ENCODE measurements around the gene KIAA0825. TPM values are rescaled to one million over a fixed set of nuclear protein-coding genes. Genes with fewer than 3 reads are reported as not detected.

The KIAA0825 gene
- total RNA-seq, 1 donor from 2014 or later, result 5.2 TPM

DNA sequence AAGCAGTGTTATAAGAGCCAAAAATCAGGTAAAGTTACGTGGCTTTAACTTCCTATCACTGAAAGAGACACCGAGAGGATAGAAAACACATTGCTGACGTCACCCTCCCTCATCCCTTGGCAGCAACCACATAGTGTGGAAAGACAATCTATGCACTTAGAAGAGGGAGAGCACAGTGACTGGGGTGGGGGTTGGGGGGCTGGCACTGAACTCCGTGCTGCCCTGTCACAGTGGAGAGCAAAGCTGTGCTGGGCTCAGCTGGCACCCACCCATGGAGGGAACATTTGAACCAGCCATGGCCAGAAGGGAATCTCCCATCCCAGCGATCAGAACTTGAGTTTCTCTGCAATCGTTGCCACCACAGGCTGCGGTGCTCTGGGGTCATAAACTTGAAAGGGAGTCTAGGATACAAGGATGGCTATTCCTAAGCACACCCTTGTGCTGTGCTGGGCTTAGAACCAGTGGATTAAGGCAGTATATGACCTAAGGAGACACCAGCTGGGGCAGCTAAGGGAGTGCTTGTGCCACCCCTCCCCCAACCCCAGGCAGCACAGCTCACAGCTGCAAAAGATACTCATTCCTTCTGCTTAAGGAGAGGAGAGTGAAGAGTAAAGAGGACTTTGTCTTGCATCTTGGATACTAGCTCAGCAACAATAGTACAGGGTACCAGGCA lies 73.4 kb downstream of the KIAA0825 start:
- H3K9ac ChIP-seq (ENCODE audit: low read depth in 1 of 3, low read length in 3 of 3), result no peak overlapping the region
- peaks cover 0 to 2% (median 0%) of the 10 kb centered on the region in 3 donors for H3K4me1 ChIP-seq (ENCODE audit: control insufficient read depth in 3 of 3, insufficient read depth in 3 of 3, low read length in 3 of 3)
- no peak overlapping the region for H3K4me3 ChIP-seq (ENCODE audit: low read length in 3 of 3)
- no peaks in the 10 kb centered on the region for H3K36me3 ChIP-seq (ENCODE audit: control insufficient read depth in 3 of 3, insufficient read depth in 3 of 3, low read length in 3 of 3)
- H3K9me3 ChIP-seq (ENCODE audit: control insufficient read depth in 3 of 3, low read length in 3 of 3), result no peaks in the 10 kb centered on the region
- no peaks in the 10 kb centered on the region for H3K27me3 ChIP-seq (ENCODE audit: control insufficient read depth in 3 of 3, insufficient read depth in 3 of 3, low read length in 3 of 3)
- no peak overlapping the region for H3K27ac ChIP-seq (ENCODE audit: low read depth, low read length)

- Histone ChIP-seq H3K4me1 (ENCODE audit: control insufficient read depth in 3 of 3, insufficient read depth in 3 of 3, low read length in 3 of 3) (peaks cover 0 to 2% (median 0%) of the 10 kb centered on the region in 3 donors), H3K9ac (ENCODE audit: low read depth in 1 of 3, low read length in 3 of 3) (no peak overlapping the region), H3K4me3 (ENCODE audit: low read length in 3 of 3) (no peak overlapping the region), H3K27me3 (ENCODE audit: control insufficient read depth in 3 of 3, insufficient read depth in 3 of 3, low read length in 3 of 3) (no peaks in the 10 kb centered on the region), H3K36me3 (ENCODE audit: control insufficient read depth in 3 of 3, insufficient read depth in 3 of 3, low read length in 3 of 3) (no peaks in the 10 kb centered on the region), H3K9me3 (ENCODE audit: control insufficient read depth in 3 of 3, low read length in 3 of 3) (no peaks in the 10 kb centered on the region), H3K27ac (ENCODE audit: low read depth, low read length) (no peak overlapping the region)
These were observed 74.3 kb downstream of the KIAA0825 start for GRCh38 chr5:94544031-94544650.

DNA sequence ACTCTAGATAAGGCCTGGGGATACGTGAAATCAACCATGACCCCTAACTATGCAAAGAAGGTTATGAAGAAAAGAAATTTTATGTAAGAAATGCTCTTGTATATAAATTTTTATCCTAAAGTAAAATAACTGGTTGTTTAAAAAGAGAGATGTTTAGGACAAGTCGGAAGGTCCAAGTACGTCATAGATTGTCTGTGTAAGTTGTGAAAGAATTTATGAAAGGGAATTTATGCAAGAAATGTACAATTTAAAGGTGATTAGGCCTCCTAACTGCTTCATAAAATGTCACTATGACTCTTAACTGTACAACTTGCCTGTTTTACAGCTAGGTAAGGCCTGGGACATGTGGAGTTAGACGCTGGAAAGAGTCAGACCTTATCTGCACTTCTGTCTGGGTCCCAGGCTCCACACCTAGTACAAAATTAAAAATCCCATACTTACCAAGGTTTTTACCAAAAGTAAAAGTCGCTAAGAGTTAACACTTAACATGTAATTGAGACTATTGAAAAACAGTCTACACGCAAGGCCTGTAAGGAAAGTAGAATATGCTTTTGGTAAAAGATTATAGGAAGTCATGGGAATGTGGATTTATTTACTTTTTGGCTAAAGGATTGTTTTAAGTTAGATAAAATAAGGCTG lies 77.4 kb downstream of the KIAA0825 start:
- no peak overlapping the region for H3K9ac ChIP-seq (ENCODE audit: low read depth in 1 of 3, low read length in 3 of 3)
- no peak overlapping the region for H3K4me3 ChIP-seq (ENCODE audit: low read length in 3 of 3)
- peaks cover 0 to 2% (median 0%) of the 10 kb centered on the region in 3 donors for H3K4me1 ChIP-seq (ENCODE audit: control insufficient read depth in 3 of 3, insufficient read depth in 3 of 3, low read length in 3 of 3)
- H3K27me3 ChIP-seq (ENCODE audit: control insufficient read depth in 3 of 3, insufficient read depth in 3 of 3, low read length in 3 of 3), result no peaks in the 10 kb centered on the region
- no peaks in the 10 kb centered on the region for H3K36me3 ChIP-seq (ENCODE audit: control insufficient read depth in 3 of 3, insufficient read depth in 3 of 3, low read length in 3 of 3)
- H3K27ac ChIP-seq (ENCODE audit: low read depth, low read length), result no peak overlapping the region
- no peaks in the 10 kb centered on the region for H3K9me3 ChIP-seq (ENCODE audit: control insufficient read depth in 3 of 3, low read length in 3 of 3)

- no peaks in the 10 kb centered on the region for H3K9me3 ChIP-seq (ENCODE audit: control insufficient read depth in 3 of 3, low read length in 3 of 3)
- H3K36me3 ChIP-seq (ENCODE audit: control insufficient read depth in 3 of 3, insufficient read depth in 3 of 3, low read length in 3 of 3), result no peaks in the 10 kb centered on the region
- H3K27ac ChIP-seq (ENCODE audit: low read depth, low read length), result no peak overlapping the region
- no peak overlapping the region for H3K4me3 ChIP-seq (ENCODE audit: low read length in 3 of 3)
- no peaks in the 10 kb centered on the region for H3K4me1 ChIP-seq (ENCODE audit: control insufficient read depth in 3 of 3, insufficient read depth in 3 of 3, low read length in 3 of 3)
- no peaks in the 10 kb centered on the region for H3K27me3 ChIP-seq (ENCODE audit: control insufficient read depth in 3 of 3, insufficient read depth in 3 of 3, low read length in 3 of 3)
- H3K9ac ChIP-seq (ENCODE audit: low read depth in 1 of 3, low read length in 3 of 3), result no peak overlapping the region
These were observed 80.1 kb downstream of the KIAA0825 start for GRCh38 chr5:94538260-94538659.

- H3K27ac ChIP-seq (ENCODE audit: low read depth, low read length), result no peak overlapping the region
- H3K9ac ChIP-seq (ENCODE audit: low read depth in 1 of 3, low read length in 3 of 3), result no peak overlapping the region
- no peaks in the 10 kb centered on the region for H3K36me3 ChIP-seq (ENCODE audit: control insufficient read depth in 3 of 3, insufficient read depth in 3 of 3, low read length in 3 of 3)
These were observed 91.7 kb downstream of the KIAA0825 start for GRCh38 chr5:94526706-94527105.

GRCh38 chr5:94524841-94525697 lies 93.3 kb downstream of the KIAA0825 start:
- no peak overlapping the region for H3K27ac ChIP-seq (ENCODE audit: low read depth, low read length)

More at GRCh38 chr5:94526706-94527105, 91.7 kb downstream of the KIAA0825 start:
- Histone ChIP-seq H3K4me1 (ENCODE audit: control insufficient read depth in 3 of 3, insufficient read depth in 3 of 3, low read length in 3 of 3) (no peaks in the 10 kb centered on the region), H3K27me3 (ENCODE audit: control insufficient read depth in 3 of 3, insufficient read depth in 3 of 3, low read length in 3 of 3) (no peaks in the 10 kb centered on the region), H3K4me3 (ENCODE audit: low read length in 3 of 3) (no peak overlapping the region), H3K9me3 (ENCODE audit: control insufficient read depth in 3 of 3, low read length in 3 of 3) (no peaks in the 10 kb centered on the region)

GRCh38 chr5:94523018-94523417 lies 95.4 kb downstream of the KIAA0825 start:
- no peaks in the 10 kb centered on the region for H3K27me3 ChIP-seq (ENCODE audit: control insufficient read depth in 3 of 3, insufficient read depth in 3 of 3, low read length in 3 of 3)
- H3K4me3 ChIP-seq (ENCODE audit: low read length in 3 of 3), result no peak overlapping the region
- no peaks in the 10 kb centered on the region for H3K9me3 ChIP-seq (ENCODE audit: control insufficient read depth in 3 of 3, low read length in 3 of 3)
- H3K36me3 ChIP-seq (ENCODE audit: control insufficient read depth in 3 of 3, insufficient read depth in 3 of 3, low read length in 3 of 3), result no peaks in the 10 kb centered on the region
- H3K4me1 ChIP-seq (ENCODE audit: control insufficient read depth in 3 of 3, insufficient read depth in 3 of 3, low read length in 3 of 3), result no peaks in the 10 kb centered on the region
- no peak overlapping the region for H3K9ac ChIP-seq (ENCODE audit: low read depth in 1 of 3, low read length in 3 of 3)
- H3K27ac ChIP-seq (ENCODE audit: low read depth, low read length), result no peak overlapping the region

More at GRCh38 chr5:94524841-94525697, 93.3 kb downstream of the KIAA0825 start:
- H3K9ac ChIP-seq (ENCODE audit: low read depth in 1 of 3, low read length in 3 of 3), result no peak overlapping the region
- no peaks in the 10 kb centered on the region for H3K27me3 ChIP-seq (ENCODE audit: control insufficient read depth in 3 of 3, insufficient read depth in 3 of 3, low read length in 3 of 3)
- no peaks in the 10 kb centered on the region for H3K9me3 ChIP-seq (ENCODE audit: control insufficient read depth in 3 of 3, low read length in 3 of 3)
- H3K36me3 ChIP-seq (ENCODE audit: control insufficient read depth in 3 of 3, insufficient read depth in 3 of 3, low read length in 3 of 3), result no peaks in the 10 kb centered on the region
- no peaks in the 10 kb centered on the region for H3K4me1 ChIP-seq (ENCODE audit: control insufficient read depth in 3 of 3, insufficient read depth in 3 of 3, low read length in 3 of 3)
- no peak overlapping the region for H3K4me3 ChIP-seq (ENCODE audit: low read length in 3 of 3)

DNA sequence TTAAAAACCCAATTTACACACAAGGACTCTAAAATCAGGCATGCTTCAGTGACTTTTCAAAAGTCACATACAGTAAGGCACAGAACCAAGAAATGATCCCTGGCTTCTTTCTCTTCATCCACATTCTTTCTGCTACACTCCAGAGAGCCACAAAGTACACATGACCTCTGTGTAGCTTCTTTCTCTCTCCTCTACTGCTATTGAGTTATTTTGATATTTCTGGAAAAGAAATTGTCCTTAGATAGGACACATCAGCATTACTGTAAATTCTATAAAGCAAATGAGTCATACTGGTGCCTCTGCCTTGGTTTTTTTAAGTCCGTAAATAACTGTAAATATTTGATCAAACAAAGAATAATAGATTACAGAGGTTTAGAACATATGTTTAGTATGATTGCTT lies 96.3 kb downstream of the KIAA0825 start:
- no peak overlapping the region for H3K27ac ChIP-seq (ENCODE audit: low read depth, low read length)
- no peaks in the 10 kb centered on the region for H3K9me3 ChIP-seq (ENCODE audit: control insufficient read depth in 3 of 3, low read length in 3 of 3)
- no peak overlapping the region for H3K9ac ChIP-seq (ENCODE audit: low read depth in 1 of 3, low read length in 3 of 3)
- no peaks in the 10 kb centered on the region for H3K4me1 ChIP-seq (ENCODE audit: control insufficient read depth in 3 of 3, insufficient read depth in 3 of 3, low read length in 3 of 3)
- H3K27me3 ChIP-seq (ENCODE audit: control insufficient read depth in 3 of 3, insufficient read depth in 3 of 3, low read length in 3 of 3), result no peaks in the 10 kb centered on the region
- no peak overlapping the region for H3K4me3 ChIP-seq (ENCODE audit: low read length in 3 of 3)
- no peaks in the 10 kb centered on the region for H3K36me3 ChIP-seq (ENCODE audit: control insufficient read depth in 3 of 3, insufficient read depth in 3 of 3, low read length in 3 of 3)

GRCh38 chr5:94517490-94518488 lies 100.6 kb downstream of the KIAA0825 start:
- Histone ChIP-seq H3K9me3 (ENCODE audit: control insufficient read depth in 3 of 3, low read length in 3 of 3) (no peaks in the 10 kb centered on the region), H3K27ac (ENCODE audit: low read depth, low read length) (no peak overlapping the region), H3K4me1 (ENCODE audit: control insufficient read depth in 3 of 3, insufficient read depth in 3 of 3, low read length in 3 of 3) (no peaks in the 10 kb centered on the region), H3K36me3 (ENCODE audit: control insufficient read depth in 3 of 3, insufficient read depth in 3 of 3, low read length in 3 of 3) (no peaks in the 10 kb centered on the region), H3K9ac (ENCODE audit: low read depth in 1 of 3, low read length in 3 of 3) (no peak overlapping the region), H3K27me3 (ENCODE audit: control insufficient read depth in 3 of 3, insufficient read depth in 3 of 3, low read length in 3 of 3) (no peaks in the 10 kb centered on the region), H3K4me3 (ENCODE audit: low read length in 3 of 3) (no peak overlapping the region)

Measured in skeletal muscle tissue (tissue), 4 donors.